T-helper 1 cell treated with Interleukin-12 subunit alpha and Interleukin-12 subunit beta and Interleukin-4 antibody, amounts not matched to agents 30 ng/mL and 1 ng/mL, for 36 hours (primary cell): Measurements from ENCODE around the gene COL23A1. TPM values are rescaled to one million over a fixed set of nuclear protein-coding genes. Genes with fewer than 3 reads are reported as not detected.
"Not testable (repeated sequence)": the region's sequence is repeated elsewhere in the genome, so short reads cannot be mapped to it uniquely, and the experiment has no call there.

ENCODE experiments used
- intact Hi-C: fragments of 100-400 bp; cut with micrococcal nuclease; formaldehyde crosslinking; loops from one replicate; pipeline ENCODE4 v1.15.1; 2024
- total RNA-seq: library from RNA; stranded (reverse); gene quantifications from 2 replicates; pipeline ENCODE4 v1.2.3, GENCODE V29; 2022

The COL23A1 gene
- total RNA-seq, 1 donor from 2014 or later, result not detected

DNA sequence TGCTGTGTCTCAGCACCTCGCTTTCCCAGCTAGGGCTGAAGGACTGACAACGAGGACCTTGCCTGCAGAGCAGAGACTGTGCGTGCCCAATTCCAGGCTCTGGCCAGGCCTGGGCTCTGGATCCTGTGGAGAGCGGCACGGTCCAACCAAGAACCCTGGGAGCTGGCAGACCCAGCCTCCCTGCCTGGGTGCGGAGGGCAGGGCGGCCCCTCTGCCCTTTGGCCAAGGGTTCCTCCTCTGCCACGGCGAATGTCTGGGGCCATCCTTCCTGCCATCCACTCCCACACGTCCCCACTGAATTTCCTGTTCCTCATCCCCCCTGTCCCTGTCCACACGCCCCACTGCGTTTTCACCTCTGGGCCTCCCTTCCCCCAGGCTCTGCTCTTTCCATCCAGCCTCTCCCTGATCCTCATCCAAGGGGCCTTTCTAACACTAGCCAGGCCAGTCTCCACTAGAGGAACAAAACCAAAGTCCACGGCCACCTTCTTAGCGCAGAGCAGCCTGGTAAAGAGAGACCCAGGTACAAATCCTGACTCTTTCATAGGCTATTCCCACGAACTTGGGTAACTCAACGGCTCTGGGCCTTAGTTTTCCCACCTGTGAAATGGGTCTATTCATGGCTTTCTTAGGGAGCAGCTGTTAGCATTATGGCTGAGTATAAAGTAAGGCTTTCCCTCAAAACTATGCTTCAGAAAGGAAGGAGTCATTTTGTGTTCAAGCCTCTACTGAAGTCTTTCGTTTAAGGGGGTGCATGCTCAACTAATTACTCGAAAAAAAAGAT is 262.1 kb downstream of the COL23A1 start:
- intact Hi-C loops, result no loop called here

DNA sequence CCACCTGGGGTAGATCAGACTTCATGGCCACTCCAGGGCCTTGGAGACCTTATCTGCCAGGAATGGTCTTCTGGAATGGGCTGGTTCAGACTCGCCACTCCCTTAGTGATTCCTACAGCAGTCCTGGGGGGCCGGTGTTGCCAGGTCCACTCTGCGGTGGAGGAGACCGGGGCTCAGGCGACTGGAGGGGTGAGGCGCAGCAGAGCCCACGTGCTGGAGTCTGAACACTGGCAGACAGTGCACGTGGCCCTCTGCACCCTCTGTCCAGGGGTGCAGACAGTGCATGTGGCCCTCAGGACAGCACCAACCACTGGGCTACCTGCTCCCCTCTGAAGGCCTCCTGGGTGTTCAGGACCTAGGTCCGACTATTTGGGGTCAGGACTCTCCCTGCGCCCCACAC is 262.7 kb downstream of the COL23A1 start:
- intact Hi-C loops, result no loop called here

DNA sequence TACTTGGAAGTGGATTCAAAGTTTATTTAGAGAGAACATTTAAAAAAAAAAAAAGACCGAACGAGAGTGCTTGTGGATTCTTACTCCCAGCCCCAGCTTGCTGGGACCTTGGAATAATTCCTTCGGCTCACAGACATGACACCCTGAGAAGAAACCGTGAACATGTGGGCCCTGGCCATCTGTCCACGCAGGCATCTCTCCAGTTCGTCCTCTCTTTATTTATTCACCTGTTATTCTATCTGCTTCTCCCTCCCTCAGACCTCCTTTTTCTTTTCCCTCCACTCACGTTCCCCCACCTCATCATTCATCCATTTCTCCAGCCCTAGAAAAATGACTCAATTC is 263.8 kb downstream of the COL23A1 start:
- intact Hi-C loops, result no loop called here

DNA sequence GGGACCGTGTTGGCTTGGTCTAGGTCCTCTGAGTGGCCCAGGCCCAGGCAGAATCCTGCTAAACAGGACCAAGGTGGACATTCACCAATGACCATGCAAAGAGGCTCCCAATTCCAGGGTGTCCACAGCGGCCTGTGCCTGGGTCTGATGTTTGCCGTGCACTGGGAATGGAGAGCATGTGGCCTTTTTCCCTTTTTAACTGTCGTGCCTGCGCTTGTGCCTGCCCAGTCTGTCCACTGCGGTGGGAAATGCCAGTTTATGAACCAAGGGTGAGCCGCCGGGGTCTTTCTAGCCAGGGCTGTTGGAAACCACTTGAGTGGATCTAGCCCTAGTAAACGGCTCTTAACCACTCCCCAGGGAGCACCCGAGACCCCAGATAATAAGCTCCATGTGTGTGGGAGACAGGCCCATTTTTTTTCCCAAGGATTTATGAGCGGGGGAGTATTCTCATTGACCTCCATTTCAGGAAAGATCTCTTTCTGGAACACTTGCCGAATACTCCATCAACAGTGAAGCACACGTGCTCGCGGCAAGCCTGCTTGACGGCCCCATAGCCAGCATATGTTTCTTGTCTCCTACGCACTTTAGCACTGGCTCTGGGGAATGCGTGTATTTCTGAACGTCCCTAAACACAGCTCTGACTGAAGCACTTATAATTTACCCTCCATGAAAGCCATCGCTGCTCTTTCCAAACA is 264.4 kb downstream of the COL23A1 start:
- intact Hi-C loops, result no loop called here

DNA sequence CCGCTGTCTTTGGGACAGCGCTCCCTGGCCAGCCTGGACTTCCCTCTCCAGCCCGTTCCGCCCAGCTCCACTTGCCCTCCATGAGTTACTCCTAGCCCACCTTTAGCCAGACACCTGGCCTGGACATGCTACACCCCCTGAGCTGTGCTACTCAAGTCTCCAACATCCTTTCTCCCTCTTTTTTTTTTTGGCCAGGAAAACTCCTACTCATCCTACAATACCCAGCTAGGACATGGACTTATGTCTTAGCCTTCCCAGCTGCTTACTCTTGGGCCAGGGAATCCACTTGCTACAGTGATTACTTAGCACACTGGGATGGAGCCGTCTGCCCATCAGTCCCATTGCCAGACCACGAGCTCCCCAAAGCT is 264.9 kb downstream of the COL23A1 start:
- intact Hi-C loops, result no loop called here

DNA sequence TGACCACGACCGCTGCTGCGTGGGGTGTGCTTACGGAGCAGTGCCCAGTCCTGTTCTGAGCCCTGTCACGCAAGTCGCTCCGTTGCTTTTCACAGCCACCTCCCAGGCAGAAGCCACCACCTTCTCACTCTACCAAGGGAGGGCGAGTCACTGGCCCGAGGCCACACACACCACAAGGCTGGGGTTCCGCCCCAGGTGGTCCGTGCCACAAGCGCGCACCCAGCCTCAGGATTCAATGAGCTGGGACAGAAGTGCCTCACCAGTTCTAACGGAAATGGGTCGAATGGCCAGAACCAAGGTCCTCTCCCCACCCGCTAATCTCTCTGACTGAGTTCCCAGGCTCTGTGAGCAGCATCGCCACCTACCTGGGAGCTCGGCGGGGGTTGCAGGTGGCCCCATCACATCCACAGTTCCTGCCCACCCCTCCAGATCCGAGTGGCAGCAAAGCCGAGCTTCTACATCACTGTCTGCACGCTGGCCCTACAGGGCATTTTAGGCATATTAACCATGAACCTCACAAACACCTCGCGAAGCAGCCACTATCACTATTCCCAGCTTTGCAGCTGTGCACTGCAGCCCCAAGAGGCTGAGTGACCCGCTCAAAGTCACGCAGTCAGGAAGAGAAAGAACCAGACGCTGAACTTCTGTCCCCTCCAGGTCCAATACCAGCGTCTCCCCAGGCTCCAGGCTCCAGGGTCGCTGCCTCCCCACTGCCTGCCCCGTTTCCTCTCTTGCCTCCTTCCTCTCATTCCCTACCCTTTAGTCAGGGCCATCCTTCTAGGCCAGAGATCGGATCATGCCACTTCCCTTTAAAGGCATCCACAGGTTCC is 265.5 kb downstream of the COL23A1 start:
- intact Hi-C loops, result no loop called here

DNA sequence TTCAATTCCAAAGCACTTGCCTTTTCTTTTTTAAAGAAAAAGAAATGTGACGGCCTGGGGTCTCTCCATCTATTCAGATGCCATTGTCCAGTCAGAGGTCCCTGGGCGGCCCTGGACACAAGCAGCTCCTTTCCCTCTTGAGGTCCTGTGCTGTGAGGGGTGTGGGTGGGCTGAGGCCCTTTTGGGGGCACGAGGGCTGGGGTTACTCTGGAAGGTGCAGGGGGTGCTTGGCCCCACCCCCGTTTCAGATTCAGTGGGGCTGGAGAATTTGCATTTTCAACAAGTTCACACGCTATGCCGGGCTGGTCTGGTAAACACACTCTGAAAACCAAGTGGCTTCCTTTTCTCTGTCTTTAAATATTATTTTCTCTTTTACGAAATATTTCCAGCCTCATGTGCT is 266.2 kb downstream of the COL23A1 start:
- intact Hi-C loops, result no loop called here

DNA sequence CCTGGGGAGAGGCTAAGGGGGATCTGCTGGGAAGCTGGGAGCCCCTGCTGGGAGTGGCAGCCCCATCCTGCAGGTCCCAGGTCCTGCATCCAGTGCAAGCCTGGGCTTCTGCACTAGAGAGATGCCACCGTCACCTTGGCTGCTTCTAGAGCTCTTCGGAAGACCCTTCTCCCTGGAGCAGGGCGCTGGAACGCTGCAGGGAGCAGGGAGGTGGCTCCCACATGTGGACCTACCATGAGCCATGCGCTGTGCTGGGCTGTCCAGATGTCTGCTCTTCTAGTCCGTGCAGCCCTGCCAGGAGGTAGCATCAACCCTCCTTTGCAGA is 266.7 kb downstream of the COL23A1 start:
- intact Hi-C loops, result no loop called here

DNA sequence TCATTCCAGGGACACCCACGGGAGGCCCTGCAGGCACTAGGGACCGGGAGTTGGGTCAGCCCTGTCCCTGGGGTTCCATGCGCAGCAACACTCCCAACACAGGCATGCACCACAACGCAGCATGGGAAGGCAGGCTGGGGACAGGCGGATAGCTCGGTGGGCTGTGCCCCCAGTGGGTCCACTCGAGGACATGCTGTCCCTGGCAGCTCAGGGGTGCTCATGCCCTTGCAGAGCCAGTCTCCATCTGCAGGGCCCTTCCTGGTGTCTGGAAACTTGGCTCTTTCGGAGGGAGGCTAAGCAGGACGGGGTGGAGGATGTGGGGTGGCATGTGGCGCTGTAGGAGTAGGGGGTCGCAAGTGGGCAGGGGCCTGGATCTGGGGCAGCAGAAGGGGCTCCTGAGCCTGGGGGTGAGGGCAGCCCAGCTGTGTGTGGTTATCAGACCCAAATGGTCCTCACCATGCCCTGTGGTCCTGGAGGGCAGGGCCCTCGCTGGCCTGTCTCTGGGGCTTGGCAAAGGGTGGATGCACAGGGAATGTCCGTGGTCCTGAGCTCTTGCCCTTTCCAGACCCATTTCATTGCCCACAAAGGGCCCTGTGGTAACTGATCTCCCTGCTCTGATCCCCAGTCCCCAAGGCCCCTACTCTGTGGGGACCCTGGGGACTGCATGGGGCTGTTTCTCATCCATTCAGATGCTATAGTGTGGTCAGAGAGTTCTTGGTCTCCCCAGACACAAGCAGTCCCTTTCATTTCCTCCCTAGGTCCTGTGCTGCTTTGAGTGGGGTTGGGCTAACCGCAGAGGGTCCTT is 267.3 kb downstream of the COL23A1 start:
- intact Hi-C loops, result no loop called here

DNA sequence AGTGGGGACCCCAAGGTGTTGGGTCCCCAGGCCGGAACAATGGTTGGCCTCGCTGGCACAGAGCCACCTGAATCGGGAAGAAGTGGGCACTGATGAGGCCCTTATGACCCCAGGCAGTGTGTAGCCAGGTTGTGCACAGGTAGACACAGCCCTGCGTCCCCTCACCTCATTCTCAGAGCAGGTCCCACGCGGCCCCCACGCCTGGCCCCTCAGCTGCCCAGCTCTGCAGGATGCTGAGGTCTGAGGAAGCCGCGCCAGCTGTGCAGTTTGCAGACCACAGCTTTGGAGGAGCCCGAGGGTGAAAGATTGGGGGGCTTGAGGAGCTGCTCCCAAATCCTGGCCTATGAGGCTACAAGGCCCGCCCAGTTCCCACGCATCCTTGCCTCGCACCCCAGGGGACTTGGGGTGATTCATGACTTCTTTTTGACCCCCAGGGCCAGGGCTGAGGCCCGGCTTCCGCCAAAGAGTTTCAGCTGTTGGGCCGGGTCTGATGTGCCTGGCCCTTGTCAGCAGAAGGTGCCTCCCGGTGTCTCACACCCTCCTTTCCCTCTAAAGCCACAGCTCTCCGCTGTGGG is 269.8 kb downstream of the COL23A1 start:
- intact Hi-C loops, result no loop called here

DNA sequence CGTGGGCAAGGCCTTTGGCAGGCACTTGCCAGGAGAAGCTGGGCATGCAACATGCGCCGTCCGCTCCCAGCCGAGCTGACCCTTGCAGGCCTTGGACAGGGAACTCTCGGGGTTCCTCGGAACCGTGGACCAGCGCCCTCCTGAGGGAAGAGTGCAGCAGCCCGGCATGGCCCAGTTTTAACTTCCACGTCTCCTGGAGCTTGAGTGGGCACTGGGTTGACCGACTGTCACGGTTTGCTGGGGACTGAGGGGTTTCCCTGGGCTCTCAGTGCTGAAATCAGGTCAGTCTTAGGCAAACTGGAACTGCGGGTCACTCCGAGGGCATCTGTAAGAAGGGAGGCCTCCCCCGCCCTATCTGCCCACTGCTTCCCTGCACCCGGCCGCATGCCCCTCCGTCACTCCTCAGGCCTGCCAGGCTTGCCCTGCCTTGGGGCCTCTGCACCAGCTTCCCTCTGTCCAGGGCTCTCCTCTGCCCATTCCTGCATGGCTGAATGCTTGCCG is 270.6 kb downstream of the COL23A1 start:
- intact Hi-C loops, result no loop called here

DNA sequence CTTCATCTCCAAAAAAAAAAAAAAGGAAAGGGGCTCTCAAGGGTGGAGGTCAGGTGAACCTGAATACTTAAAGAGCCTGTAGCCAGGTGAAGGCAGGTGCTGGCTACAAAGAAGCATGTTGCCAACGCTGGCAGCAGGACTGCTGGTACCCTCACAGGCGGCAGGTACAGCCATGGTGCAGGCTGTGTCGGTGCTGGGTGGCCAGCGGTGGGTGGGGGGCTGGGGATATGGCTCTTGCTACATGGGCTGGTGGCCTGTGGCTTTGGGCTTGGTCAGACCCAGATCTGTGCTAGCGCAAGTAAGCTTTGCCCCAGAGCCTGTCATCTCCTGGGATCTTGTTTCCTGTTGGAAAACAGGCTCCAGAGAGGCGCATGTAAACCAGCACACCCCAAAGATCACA is 271.3 kb downstream of the COL23A1 start:
- intact Hi-C loops, result no loop called here

DNA sequence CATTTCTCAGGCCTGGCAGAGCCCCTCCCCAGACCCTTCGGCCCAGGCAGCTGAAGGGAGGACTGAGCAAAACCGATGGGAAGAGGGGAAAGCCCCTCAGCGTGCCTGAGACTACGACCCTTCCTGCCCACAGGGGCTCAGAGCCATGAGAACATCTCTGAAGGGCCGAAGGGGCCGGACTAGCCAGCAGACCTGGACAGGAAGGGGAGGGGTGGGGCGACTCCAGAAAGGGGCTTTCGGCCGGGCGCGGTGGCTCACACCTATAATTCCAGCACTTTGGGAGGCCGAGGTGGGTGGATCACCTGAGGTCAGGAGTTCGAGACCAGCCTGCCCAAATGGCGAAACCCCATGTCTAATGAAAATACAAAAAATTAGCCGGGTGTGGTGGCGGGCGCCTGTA is 271.8 kb downstream of the COL23A1 start:
- intact Hi-C loops, result no loop called here

DNA sequence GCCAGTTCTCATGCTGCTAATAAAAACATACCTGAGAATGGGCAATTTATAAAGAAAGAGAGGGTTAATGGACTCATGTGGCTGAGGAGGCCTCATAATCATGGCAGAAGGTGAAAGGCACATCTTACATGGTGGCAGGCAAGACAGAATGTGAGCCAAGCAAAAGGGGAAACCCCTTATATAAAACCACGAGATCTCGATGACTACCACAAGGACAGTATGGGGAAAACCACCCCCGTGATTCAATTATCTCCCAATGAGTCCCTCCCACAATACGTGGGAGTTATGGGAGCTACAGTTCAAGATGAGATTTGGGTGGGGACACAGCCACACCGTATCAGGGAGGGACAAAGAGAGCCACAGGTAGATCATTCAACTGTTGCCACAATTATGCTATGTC is 272.5 kb downstream of the COL23A1 start:
- intact Hi-C loops, result not testable (repeated sequence)

DNA sequence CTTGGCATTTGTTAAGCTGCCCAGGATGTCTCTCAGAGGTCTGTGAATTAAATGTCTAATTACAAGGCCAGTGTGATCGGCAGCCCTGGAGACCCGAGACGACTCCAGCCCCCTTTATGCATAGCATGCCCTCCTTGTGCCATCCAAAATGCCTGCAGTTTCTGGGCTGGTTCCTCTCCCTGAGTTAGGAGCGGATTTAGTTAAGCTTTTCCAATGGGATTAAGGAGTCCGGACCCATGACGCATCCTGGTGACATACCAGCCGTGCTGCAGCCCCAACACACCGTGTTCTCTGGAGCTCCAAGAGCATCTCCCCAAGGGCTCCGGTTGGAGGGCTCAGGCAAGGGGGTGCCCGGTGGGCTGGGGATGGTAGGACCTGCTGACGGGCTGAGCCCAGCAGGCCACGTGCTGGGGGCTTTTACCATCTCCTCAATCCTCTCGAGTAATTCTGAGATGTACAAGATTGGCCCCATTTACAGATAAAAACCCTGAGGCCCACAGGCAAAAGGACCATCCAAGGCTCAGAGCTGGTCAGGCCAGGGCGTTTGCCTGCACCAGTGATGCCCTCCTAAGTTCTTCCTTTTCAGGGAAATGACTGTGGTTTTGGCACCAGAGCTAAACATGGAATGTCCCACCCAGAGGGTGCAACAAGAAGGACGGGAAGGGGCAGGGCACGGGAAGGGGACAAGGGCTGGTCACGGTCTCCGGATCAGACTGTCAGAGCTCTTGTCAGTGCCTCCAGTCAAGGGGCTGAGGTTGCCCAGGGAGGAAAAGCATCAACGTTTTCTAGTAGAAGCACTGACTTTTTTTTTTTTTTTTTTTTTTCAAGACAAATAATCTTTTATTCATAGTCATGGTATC is 275.0 kb downstream of the COL23A1 start:
- intact Hi-C loops, result no loop called here

DNA sequence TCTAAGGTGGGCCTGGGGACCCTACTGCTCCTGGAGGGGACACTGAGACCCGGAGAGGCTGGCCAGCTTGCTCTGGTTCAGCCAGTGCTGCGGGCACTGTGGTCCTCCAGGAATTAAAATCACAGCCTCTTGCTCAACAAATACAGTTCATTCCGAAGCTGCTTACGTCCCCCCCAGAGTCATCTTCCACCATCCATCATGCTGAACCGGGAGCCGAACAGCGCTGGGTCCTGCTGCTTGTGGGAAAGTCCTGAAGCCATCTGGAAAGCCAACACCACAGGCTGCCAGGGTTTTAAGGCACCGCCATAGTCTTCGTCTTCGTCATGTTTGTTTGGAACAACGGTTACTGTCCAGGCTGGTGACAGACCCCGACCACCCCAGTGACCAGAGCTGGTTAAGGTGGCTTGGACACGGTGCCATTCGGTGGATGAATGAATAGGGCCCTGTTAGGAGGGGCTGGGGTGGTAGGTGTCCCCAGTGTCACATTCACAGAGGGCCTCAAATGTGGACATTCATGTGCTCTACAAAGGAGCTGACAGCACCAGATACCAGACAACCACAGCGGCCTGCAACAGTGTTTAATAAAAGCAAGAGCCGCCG is 276.0 kb downstream of the COL23A1 start:
- intact Hi-C loops, result no loop called here

DNA sequence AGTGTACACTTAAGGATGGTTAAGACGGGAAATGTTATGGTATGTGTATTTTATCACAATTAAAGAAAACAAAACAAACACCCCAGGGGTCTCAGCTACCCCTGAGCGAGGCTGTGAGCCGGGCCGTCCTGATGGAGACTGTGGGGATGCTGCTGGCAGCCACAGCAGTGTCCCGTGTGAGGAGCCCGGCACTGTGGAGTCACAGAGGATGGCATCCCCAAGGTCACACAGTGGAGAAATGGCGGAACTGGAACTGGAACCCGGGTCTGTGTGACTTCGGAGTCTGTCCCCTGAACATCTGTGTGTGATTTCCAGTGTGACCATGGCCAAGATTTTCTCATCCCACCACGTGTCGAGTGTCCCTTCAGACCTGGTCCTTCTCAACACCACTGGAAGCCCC is 276.9 kb downstream of the COL23A1 start:
- intact Hi-C loops, result no loop called here

DNA sequence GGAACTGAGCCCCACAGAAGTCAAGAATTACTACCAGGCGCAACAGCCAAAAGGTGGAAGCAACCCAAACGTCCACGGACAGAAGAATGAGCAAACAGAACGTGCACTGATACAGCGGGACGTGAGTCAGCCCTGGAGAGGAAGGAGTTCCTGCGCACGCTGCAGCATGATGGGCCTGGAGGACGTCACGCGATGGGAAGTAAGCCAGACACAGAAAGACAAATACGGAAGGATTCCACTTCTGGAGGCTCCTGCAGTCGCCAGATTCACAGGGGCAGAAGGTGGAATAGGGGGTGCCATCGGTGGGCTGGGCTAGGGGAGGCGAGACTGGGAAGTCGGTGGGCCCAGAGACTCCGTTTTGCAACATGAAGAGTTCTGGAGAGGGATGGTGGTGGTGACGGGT is 277.3 kb downstream of the COL23A1 start:
- intact Hi-C loops, result no loop called here

DNA sequence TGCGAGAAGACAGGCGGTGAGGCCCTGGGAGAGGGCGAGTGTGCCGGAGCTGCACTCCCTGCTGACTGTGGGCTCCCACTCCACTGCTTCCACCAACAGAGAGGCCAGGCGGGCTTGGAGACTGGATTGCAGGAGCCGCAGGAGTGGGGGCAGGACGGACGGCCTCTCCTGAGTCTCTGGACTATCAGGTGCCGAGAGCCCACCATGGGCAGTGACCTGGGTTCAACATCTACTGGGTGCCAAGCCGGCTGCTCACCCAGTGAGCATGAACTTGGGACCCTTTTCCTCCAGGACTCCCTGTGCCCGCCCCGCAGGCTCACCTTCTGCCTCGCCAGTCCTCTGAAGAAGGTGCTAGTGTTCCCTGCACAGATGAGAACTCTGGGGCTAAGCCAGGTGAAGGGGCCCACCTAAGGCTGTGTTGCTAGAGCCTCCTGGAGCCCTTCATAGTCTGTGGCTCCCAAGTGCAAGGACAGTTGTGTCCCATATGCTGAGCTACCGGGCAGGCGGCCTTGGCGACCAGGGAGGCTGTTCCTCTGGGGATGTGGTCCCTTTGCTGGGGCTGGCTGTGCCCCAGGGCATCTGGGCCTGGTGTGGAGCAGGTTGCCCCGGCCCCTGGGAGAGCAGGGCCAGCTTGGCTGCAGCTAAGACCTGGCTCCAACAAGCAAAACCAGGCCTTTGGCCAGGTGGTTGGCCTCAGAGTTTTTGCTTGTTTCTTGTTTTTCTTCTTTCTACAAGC is 279.9 kb downstream of the COL23A1 start:
- intact Hi-C loops, result no loop called here
